ENCODE results near the gene BTG2. TPM values are rescaled to one million over a fixed set of nuclear protein-coding genes. Genes with fewer than 3 reads are reported as not detected.

The BTG2 gene
- total RNA-seq, 1 donor from 2014 or later, result 110 TPM

DNA sequence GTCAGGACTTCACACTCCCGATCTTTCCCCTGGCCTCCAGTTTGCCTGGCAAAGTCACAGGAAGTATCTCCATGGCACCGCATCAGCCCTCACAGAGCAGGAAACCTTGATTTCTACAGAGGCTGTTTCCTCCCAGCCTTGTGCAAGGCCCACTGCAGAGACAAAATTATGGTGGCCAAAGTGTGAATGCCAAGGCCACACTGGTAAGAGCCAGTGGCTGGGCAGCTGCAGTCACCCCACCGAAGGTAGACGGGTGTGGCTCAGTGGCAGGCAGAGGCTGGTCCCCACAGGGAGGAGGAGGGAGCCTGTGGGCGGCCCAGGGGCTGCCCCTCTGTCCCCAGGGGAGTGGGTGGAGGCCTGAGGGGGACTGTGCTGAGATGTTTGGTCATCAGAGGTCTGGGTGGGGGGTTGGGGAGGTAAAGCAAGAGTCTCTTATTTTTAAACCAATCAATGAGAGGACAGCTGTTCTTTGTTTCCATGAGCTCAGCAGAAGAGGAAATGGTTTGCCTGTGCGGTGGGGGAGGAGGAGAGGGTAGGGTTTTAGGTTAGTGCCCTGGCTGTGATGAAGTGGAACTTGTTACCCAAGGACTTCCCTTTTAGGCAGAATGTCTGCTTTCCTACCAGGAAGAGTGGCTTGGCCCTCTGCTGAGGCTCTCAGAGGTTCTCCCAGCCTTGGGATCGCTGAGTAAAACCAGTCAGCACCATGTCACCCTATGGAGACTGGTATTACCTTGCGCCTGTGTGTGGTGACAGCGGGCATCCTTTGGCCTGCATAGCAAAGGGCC lies 18.0 kb upstream of the BTG2 start:
- H3K4me1 Mint-ChIP-seq (ENCODE audit: low read depth), result peaks cover 80% of the 10 kb centered on the region
- no peak overlapping the region for H3K4me3 Mint-ChIP-seq (ENCODE audit: low read depth)
- no peaks in the 10 kb centered on the region for H3K36me3 Mint-ChIP-seq (ENCODE audit: insufficient read depth)
- no peak for DNase-seq (ENCODE audit: low spot score, unreplicated experiment)
- H3K27ac Mint-ChIP-seq, result peak overlapping the region; percentile 99
- TF ChIP-seq, protein P1, sequence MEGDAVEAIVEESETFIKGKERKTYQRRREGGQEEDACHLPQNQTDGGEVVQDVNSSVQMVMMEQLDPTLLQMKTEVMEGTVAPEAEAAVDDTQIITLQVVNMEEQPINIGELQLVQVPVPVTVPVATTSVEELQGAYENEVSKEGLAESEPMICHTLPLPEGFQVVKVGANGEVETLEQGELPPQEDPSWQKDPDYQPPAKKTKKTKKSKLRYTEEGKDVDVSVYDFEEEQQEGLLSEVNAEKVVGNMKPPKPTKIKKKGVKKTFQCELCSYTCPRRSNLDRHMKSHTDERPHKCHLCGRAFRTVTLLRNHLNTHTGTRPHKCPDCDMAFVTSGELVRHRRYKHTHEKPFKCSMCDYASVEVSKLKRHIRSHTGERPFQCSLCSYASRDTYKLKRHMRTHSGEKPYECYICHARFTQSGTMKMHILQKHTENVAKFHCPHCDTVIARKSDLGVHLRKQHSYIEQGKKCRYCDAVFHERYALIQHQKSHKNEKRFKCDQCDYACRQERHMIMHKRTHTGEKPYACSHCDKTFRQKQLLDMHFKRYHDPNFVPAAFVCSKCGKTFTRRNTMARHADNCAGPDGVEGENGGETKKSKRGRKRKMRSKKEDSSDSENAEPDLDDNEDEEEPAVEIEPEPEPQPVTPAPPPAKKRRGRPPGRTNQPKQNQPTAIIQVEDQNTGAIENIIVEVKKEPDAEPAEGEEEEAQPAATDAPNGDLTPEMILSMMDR (IDR thresholded peaks at IDR 0.05; ENCODE audit: unreplicated experiment), result no peak
- H3K27me3 Mint-ChIP-seq, result no peaks in the 10 kb centered on the region
- no peaks in the 10 kb centered on the region for H3K9me3 Mint-ChIP-seq (ENCODE audit: low read depth)

GRCh38 chr1:203287898-203288297 lies 17.4 kb upstream of the BTG2 start:
- no peaks in the 10 kb centered on the region for H3K27me3 Mint-ChIP-seq
- DNase-seq (ENCODE audit: low spot score, unreplicated experiment), result no peak
- TF ChIP-seq, protein P1 (IDR thresholded peaks at IDR 0.05; ENCODE audit: unreplicated experiment), result no peak
- H3K36me3 Mint-ChIP-seq (ENCODE audit: insufficient read depth), result no peaks in the 10 kb centered on the region
- no peaks in the 10 kb centered on the region for H3K9me3 Mint-ChIP-seq (ENCODE audit: low read depth)
- no peak overlapping the region for H3K4me3 Mint-ChIP-seq (ENCODE audit: low read depth)
- H3K4me1 Mint-ChIP-seq (ENCODE audit: low read depth), result peaks cover 76% of the 10 kb centered on the region
- H3K27ac Mint-ChIP-seq, result peak overlapping the region; percentile 99

DNA sequence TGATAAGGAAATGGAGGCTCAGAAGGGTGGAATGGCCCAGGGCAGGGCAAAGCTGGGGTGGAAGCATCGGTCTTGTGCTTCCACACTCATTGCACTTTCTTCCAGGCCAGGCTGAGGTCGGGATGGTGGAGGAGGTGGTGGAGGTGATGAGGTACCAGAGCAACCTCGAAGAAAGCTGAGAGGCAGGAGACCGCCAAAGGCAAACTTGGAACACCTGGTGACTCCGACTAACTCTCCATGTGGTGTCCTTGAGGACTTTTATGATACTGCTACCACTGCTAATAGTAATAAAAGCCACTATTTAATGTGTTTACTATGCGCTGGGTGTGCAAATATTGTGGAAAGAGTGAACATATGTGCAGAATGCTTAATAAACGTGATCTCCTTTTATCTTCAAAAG lies 16.9 kb upstream of the BTG2 start:
- H3K36me3 Mint-ChIP-seq (ENCODE audit: insufficient read depth), result no peaks in the 10 kb centered on the region

DNA sequence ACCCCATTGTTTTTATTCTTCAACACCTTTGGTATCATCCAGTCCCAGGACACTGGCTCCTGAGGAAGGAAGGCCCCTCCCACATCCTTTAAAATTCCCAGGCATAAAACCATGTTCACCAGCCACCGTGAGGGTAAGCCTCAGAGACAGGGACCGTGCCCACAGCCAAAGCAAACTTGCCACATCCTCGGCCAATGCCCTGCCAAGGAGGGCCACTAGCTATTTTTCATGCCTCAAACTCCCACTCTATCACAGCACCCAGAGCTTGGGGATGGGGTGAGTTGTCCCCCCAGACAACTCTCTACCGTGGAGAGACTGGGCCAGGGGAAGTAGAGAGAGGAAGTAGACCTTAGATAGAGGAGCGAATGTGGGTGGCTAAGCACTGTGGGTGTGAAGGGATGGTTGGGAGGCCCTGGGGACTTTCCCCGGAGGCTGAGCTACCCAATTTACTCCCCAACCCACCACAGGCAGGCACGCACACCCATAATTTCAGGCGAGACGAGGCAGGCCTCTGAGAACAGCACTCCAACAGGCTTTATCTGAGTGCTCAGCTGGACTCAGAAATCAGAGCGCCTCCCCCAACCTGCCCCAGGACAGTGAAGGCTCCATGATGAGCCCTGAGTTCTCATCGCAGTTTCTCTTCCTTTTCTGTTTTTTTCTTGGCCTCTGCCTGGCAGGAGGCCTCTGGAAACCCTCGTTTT lies 15.9 kb upstream of the BTG2 start:
- Mint-ChIP-seq H3K4me3 (ENCODE audit: low read depth) (peak overlapping the region; percentile 2), H3K27me3 (no peaks in the 10 kb centered on the region), H3K9me3 (ENCODE audit: low read depth) (no peaks in the 10 kb centered on the region), H3K27ac (peak overlapping the region; percentile 99), H3K36me3 (ENCODE audit: insufficient read depth) (no peaks in the 10 kb centered on the region), H3K4me1 (ENCODE audit: low read depth) (peaks cover 69% of the 10 kb centered on the region)
- TF ChIP-seq, protein P1 (IDR thresholded peaks at IDR 0.05; ENCODE audit: unreplicated experiment), result no peak
- no peak for DNase-seq (ENCODE audit: low spot score, unreplicated experiment)

More for the DNA sequence above, 16.9 kb upstream of the BTG2 start:
- Mint-ChIP-seq H3K27ac (peak overlapping the region; percentile 99), H3K4me1 (ENCODE audit: low read depth) (peaks cover 72% of the 10 kb centered on the region), H3K4me3 (ENCODE audit: low read depth) (no peak overlapping the region), H3K9me3 (ENCODE audit: low read depth) (no peaks in the 10 kb centered on the region), H3K27me3 (no peaks in the 10 kb centered on the region)
- TF ChIP-seq, protein P1 (IDR thresholded peaks at IDR 0.05; ENCODE audit: unreplicated experiment), result no peak
- no peak for DNase-seq (ENCODE audit: low spot score, unreplicated experiment)

- peaks cover 64% of the 10 kb centered on the region for H3K4me1 Mint-ChIP-seq (ENCODE audit: low read depth)
- H3K27ac Mint-ChIP-seq, result peak overlapping the region; percentile 99
- no peaks in the 10 kb centered on the region for H3K27me3 Mint-ChIP-seq
- no peaks in the 10 kb centered on the region for H3K9me3 Mint-ChIP-seq (ENCODE audit: low read depth)
- H3K36me3 Mint-ChIP-seq (ENCODE audit: insufficient read depth), result no peaks in the 10 kb centered on the region
- TF ChIP-seq, protein P1 (IDR thresholded peaks at IDR 0.05; ENCODE audit: unreplicated experiment), result no peak
- DNase-seq (ENCODE audit: low spot score, unreplicated experiment), result no peak
- peak overlapping the region; percentile 2 for H3K4me3 Mint-ChIP-seq (ENCODE audit: low read depth)
Observed at GRCh38 chr1:203289982-203290260, 15.4 kb upstream of the BTG2 start.

All from progenitor cell of endocrine pancreas (in vitro differentiated cells).